ENCODE data around the gene DCLRE1A.

DNA sequence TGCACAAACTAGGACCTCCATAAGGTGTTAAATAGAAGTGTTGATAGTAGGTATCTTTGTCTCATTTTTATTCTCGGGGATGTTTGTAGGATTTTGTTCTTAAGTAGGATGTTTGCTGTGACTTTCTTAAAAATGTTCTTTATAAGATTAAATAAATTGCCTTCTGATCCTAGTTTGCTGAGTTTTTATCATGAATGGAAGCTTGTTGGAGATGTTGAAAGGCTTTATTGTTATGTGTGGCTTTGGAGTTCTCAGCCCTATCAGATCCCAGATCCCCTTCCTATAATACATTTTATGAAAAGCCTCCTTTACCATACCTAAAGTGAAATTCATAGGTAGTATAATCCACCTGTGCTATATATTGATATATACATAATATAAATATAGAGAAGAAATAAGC lies 40.7 kb upstream of the DCLRE1A start:
- no peak for TF ChIP-seq BHLHE40 (IDR thresholded peaks at IDR 0.05; ENCODE audit: borderline replicate concordance)
- TF ChIP-seq L3MBTL2 (conservative IDR thresholded peaks at IDR 0.05): no peak
- TF ChIP-seq SP1 (IDR thresholded peaks at IDR 0.05): no peak
- TF ChIP-seq ARNT (IDR thresholded peaks at IDR 0.05): no peak
- no peak for TF ChIP-seq SUZ12 (IDR thresholded peaks at IDR 0.05)
- TF ChIP-seq FOXK2 (IDR thresholded peaks at IDR 0.05): no peak
